Left kidney (tissue), 2 donors: ENCODE results near the gene TRIM16. TPM values are rescaled to one million over a fixed set of nuclear protein-coding genes. Genes with fewer than 3 reads are reported as not detected.
A peak's percentile ranks its signal among the peaks of the same experiment; 100 is the strongest.
"Not testable (repeated sequence)": the region's sequence is repeated elsewhere in the genome, so short reads cannot be mapped to it uniquely, and the experiment has no call there.

ENCODE experiments used
- DNase-seq: peaks from one replicate; pipeline ENCODE4 v3.0.0-alpha.2; 2013
- polyA plus RNA-seq: library from polyadenylated mRNA; unstranded; fragments of 120-200 nt; gene quantifications from one replicate; pipeline ENCODE4 v1.2.1, GENCODE V29; 2013; ENCODE audit not compliant: insufficient read length

TRIM16 gene
- polyA plus RNA-seq, 1 donor: 26.4 TPM

GRCh38 chr17:15616828-15617227 lies 67.3 kb downstream of the TRIM16 start:
- not testable (repeated sequence) for DNase-seq

- DNase-seq: peak; percentile 12
Measured at GRCh38 chr17:15615850-15616249, 68.3 kb downstream of the TRIM16 start.

DNA sequence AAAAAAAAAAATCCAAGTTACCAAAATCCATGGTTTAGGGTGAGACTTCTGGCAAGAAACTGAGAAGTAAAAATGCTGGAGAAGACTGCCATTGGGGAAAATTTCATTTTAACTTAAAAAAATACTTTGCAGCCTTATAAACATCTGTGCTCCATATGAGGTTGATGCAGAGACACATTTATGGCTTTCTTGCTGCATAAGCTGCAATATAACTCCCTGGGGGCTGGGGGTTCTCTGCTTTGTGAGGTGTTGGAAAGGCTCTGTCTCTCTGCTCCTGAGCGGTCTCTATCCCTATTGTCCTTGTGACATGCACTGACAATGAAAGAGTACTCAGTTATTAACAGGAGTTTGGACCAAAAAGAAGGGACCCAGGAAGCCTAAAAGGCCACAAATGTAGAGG lies 71.0 kb downstream of the TRIM16 start:
- DNase-seq: not testable (repeated sequence)

- DNase-seq: not testable (repeated sequence)
Measured at GRCh38 chr17:15592960-15593359, 91.2 kb downstream of the TRIM16 start.

- not testable (repeated sequence) for DNase-seq
Measured at GRCh38 chr17:15591986-15592385, 92.1 kb downstream of the TRIM16 start.

DNA sequence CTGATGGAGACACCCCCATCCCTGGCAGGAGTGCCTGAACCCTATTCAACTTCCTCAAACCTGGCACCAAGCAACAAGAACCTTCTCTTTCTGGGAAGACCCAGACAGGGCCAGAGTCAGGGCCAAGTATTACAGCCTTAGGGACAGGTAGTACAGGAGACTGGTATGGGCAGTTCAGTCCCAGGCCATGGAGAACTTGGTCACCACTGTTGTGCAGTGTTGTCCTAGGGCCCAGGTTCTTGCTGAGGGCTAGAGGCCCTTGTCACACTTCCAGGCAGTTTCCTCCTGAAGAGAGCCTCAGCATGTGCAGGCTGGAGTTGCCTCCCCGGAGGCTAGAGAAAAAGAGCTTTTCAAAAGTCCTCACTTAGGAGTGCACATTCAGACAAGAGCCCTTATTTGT lies 93.3 kb downstream of the TRIM16 start:
- DNase-seq: not testable (repeated sequence)

DNA sequence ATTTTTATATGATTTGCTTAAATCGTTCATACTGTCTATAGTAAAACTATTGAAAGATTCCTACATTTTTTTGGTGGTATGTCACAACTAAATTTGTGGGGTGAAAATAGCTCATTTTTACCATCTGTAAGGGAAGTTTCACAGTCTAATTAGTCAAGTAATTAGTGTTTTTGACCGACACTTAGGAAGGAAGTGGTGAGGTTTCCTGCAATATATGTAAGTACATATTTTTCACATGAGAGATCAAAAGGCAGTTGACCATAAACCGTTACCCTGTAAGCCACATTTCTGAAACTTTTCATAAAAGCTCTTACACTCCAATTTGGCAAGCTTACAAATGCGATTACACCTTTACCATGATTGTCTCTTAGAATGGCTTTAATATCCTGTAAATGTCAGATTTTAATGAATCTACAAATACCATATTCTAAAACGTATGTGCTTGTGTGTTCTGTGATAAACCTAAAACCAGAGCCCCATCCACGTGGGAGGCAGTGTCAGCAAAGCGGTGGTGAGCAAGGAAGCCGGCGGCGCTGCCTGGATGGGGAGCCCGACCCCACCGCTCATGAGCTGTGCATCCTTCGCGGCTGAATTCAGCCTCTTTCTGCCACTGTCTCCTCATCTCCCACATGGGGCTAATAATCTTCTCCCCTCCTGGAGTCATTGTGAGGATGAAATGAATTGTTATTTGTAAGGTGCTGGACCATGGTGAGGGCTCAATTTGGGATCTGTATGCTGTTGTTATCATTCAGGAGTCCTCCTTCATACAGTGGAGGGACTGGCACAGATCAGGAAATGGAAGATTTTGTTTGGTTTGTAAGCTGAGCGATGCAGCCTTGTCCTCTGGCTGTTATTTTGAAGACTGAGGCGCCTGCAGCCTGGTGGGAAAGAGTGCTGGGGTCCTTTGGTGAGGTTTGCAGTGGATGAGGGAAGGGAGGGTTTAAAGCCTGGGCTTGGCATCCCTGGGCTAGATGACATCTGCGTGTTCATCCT lies 94.3 kb downstream of the TRIM16 start:
- DNase-seq: not testable (repeated sequence)

DNA sequence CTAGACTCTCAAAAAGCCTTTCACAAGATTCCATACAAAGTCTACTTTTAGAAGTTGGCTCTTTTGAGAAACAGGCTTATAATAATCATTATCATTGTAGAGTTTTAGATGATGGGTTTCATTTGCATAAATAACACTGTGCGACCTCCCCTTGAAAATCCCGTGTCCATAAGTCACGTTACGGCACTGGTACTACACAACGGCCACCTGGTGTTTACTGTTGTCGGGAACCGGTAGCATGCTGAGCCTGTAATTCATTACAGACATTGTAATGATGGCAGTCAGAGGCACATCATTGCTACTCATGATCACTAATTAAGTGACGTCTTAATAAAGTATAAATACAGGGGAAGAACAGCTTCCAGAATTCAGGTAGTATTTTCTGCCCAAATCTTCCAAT lies 96.1 kb downstream of the TRIM16 start:
- not testable (repeated sequence) for DNase-seq

GRCh38 chr17:15583313-15583712 lies 100.8 kb downstream of the TRIM16 start:
- not testable (repeated sequence) for DNase-seq

GRCh38 chr17:15581462-15581861 lies 102.6 kb downstream of the TRIM16 start:
- DNase-seq: not testable (repeated sequence)

Other genes starting within 250 kb of the TRIM16 start
- gene CDRT4, start 216.7 kb downstream of the TRIM16 start, polyA plus RNA-seq: 12.7 TPM
- gene TVP23C, start 120.8 kb downstream of the TRIM16 start, polyA plus RNA-seq: 20.6 TPM
- 1.4 TPM for gene FBXW10B, start 64.6 kb downstream of the TRIM16 start, polyA plus RNA-seq
- gene ZNF286A, start 15.4 kb upstream of the TRIM16 start, polyA plus RNA-seq: 57.3 TPM
- 0.67 TPM for gene TBC1D26, start 48.0 kb upstream of the TRIM16 start, polyA plus RNA-seq